ENCODE results near the gene ZNF24.

ZNF24 gene

GRCh38 chr18:35343488-35343935 lies 708 bp downstream of the ZNF24 start:
- TF ChIP-seq ZFX (IDR thresholded peaks at IDR 0.05; ENCODE audit: borderline replicate concordance) (no peak), CTCF (IDR thresholded peaks at IDR 0.05) (no peak)
- H3K27ac ChIP-seq, result peak overlapping the region; percentile 99

- TF ChIP-seq CTCF (IDR thresholded peaks at IDR 0.05), result no peak
- TF ChIP-seq ZFX (IDR thresholded peaks at IDR 0.05; ENCODE audit: borderline replicate concordance), result no peak
- no peak overlapping the region for H3K27ac ChIP-seq
Measured at GRCh38 chr18:35337286-35337685, 6.9 kb downstream of the ZNF24 start.

GRCh38 chr18:35335866-35336265 lies 8.4 kb downstream of the ZNF24 start:
- no peak overlapping the region for H3K27ac ChIP-seq
- no peak for TF ChIP-seq ZFX (IDR thresholded peaks at IDR 0.05; ENCODE audit: borderline replicate concordance)
- no peak for TF ChIP-seq CTCF (IDR thresholded peaks at IDR 0.05)

GRCh38 chr18:35334821-35335220 lies 9.4 kb downstream of the ZNF24 start:
- no peak overlapping the region for H3K27ac ChIP-seq
- TF ChIP-seq CTCF (IDR thresholded peaks at IDR 0.05) (no peak), ZFX (IDR thresholded peaks at IDR 0.05; ENCODE audit: borderline replicate concordance) (no peak)

- TF ChIP-seq CTCF (IDR thresholded peaks at IDR 0.05) (no peak), ZFX (IDR thresholded peaks at IDR 0.05; ENCODE audit: borderline replicate concordance) (no peak)
- H3K27ac ChIP-seq, result no peak overlapping the region
Measured at GRCh38 chr18:35334212-35334611, 10.0 kb downstream of the ZNF24 start.

- H3K27ac ChIP-seq, result no peak overlapping the region
- no peak for TF ChIP-seq CTCF (IDR thresholded peaks at IDR 0.05)
- no peak for TF ChIP-seq ZFX (IDR thresholded peaks at IDR 0.05; ENCODE audit: borderline replicate concordance)
Measured at GRCh38 chr18:35331367-35332087, 12.7 kb downstream of the ZNF24 start.

- H3K27ac ChIP-seq, result no peak overlapping the region
- no peak for TF ChIP-seq CTCF (IDR thresholded peaks at IDR 0.05)
Measured at GRCh38 chr18:35328868-35329267, 15.4 kb downstream of the ZNF24 start.
